WTC11 (cell line): ENCODE measurements around the gene SLC39A3. TPM values are rescaled to one million over a fixed set of nuclear protein-coding genes. Genes with fewer than 3 reads are reported as not detected.

Experiments
- ATAC-seq: fragments of 200-7000 bp; cut with Tn5 transposase; 2 replicates; pipeline ENCODE4 v1.10.0; 2021; ENCODE audit warnings: mild to moderate bottlenecking, moderate library complexity
- CTCF ChIA-PET: fragments of 300-600 bp; sonication (Branson Sonifier 250); formaldehyde crosslinking; loops from one replicate; lab custom pipeline; 2021; ENCODE audit warnings: antibody characterized with exemption; lab: Charles Lee
- POLR2A ChIA-PET: fragments of 350-600 bp; sonication (Branson Sonifier 250); formaldehyde crosslinking; loops from one replicate; lab custom pipeline; 2021; ENCODE audit warnings: antibody characterized with exemption; lab: Charles Lee
- DNase-seq: peaks from one replicate; pipeline ENCODE4 v3.0.0; 2021; ENCODE audit warnings: low spot score
- H3K27ac Mint-ChIP-seq: 2 replicates; pipeline ENCODE4 v1.8.0; 2021; ENCODE audit warnings: mixed read lengths
- H3K27me3 Mint-ChIP-seq: 2 replicates; pipeline ENCODE4 v1.8.0; 2021; ENCODE audit warnings: low read depth, mild to moderate bottlenecking, moderate library complexity, mixed read lengths
- H3K36me3 Mint-ChIP-seq: 2 replicates; pipeline ENCODE4 v1.8.0; 2021; ENCODE audit warnings: mixed read lengths
- H3K4me1 Mint-ChIP-seq: 2 replicates; pipeline ENCODE4 v1.8.0; 2022; ENCODE audit warnings: mixed read lengths
- H3K4me3 Mint-ChIP-seq: 2 replicates; pipeline ENCODE4 v1.8.0; 2021; ENCODE audit warnings: mild to moderate bottlenecking, moderate library complexity, mixed read lengths
- H3K9me3 Mint-ChIP-seq: 2 replicates; pipeline ENCODE4 v1.8.0; 2021; ENCODE audit warnings: mixed read lengths
- E2F4 ChIP-seq: sonication (generic); formaldehyde crosslinking; IDR thresholded peaks from 2 replicates; pipeline ENCODE4 v1.8.1; 2022; ENCODE audit warnings: low read depth, mild to moderate bottlenecking, moderate library complexity, missing genetic modification reagents, borderline replicate concordance
- E2F5 ChIP-seq: sonication (generic); formaldehyde crosslinking; IDR thresholded peaks from 2 replicates; pipeline ENCODE4 v1.8.1; 2022; ENCODE audit warnings: mild to moderate bottlenecking, moderate library complexity, missing genetic modification reagents
- ELF4 ChIP-seq: sonication (generic); formaldehyde crosslinking; IDR thresholded peaks from 2 replicates; pipeline ENCODE4 v1.8.1; 2022; ENCODE audit warnings: low read depth, mild to moderate bottlenecking, moderate library complexity, missing genetic modification reagents
- GABPB1 ChIP-seq: sonication (generic); formaldehyde crosslinking; IDR thresholded peaks from 2 replicates; pipeline ENCODE4 v1.8.1; 2023; ENCODE audit warnings: mild to moderate bottlenecking, missing genetic modification reagents
- JUN ChIP-seq: sonication (generic); formaldehyde crosslinking; IDR thresholded peaks from 2 replicates; pipeline ENCODE4 v1.8.0; 2023; ENCODE audit warnings: mild to moderate bottlenecking, missing genetic modification reagents
- NR2C2 ChIP-seq: sonication (generic); formaldehyde crosslinking; IDR thresholded peaks from 2 replicates; pipeline ENCODE4 v1.8.0; 2022; ENCODE audit warnings: mild to moderate bottlenecking, missing genetic modification reagents
- NR3C1 ChIP-seq: sonication (generic); formaldehyde crosslinking; conservative IDR thresholded peaks from 2 replicates; pipeline ENCODE4 v1.8.1; 2023; ENCODE audit warnings: low read depth, mild to moderate bottlenecking, missing genetic modification reagents
- PRDM15 ChIP-seq: sonication (generic); formaldehyde crosslinking; IDR thresholded peaks from 2 replicates; pipeline ENCODE4 v1.8.0; 2022; ENCODE audit warnings: missing genetic modification reagents
- SOX15 ChIP-seq: fragments of 250-450 bp; sonication (Bioruptor Pico); IDR thresholded peaks from 2 replicates; pipeline ENCODE4 v1.9.0; 2021; ENCODE audit warnings: mild to moderate bottlenecking
- USF1 ChIP-seq: sonication (generic); formaldehyde crosslinking; IDR thresholded peaks from 2 replicates; pipeline ENCODE4 v1.8.0; 2022; ENCODE audit warnings: mild to moderate bottlenecking, missing genetic modification reagents
- ZNF121 ChIP-seq: sonication (generic); formaldehyde crosslinking; IDR thresholded peaks from 2 replicates; pipeline ENCODE4 v1.8.0; 2023; ENCODE audit warnings: missing genetic modification reagents
- ZNF281 ChIP-seq: sonication (generic); formaldehyde crosslinking; IDR thresholded peaks from 2 replicates; pipeline ENCODE4 v1.8.0; 2023; ENCODE audit warnings: mild to moderate bottlenecking, missing genetic modification reagents
- ZNF423 ChIP-seq: fragments of 250-450 bp; sonication (Bioruptor Pico); IDR thresholded peaks from 2 replicates; pipeline ENCODE4 v2.1.2; 2022; ENCODE audit warnings: mild to moderate bottlenecking, moderate library complexity
- total RNA-seq: library from RNA; stranded (reverse); gene quantifications from 3 replicates; pipeline ENCODE4 v1.2.3, GENCODE V29; 2021
- TF ChIP-seq, protein P1 (sequence below): fragments of 200-600 bp; IDR thresholded peaks from 2 replicates; pipeline ENCODE4 v1.8.0; 2022; ENCODE audit warnings: antibody characterized with exemption

The SLC39A3 gene
- total RNA-seq, 1 experiment from 2014 or later, result 38.0 TPM

GRCh38 chr19:2743099-2743498 is 3.3 kb upstream of the SLC39A3 start:
- DNase-seq, result no peak
- peaks cover 3% of the 10 kb centered on the region; the same call in 1 of the 2 replicates for H3K36me3 Mint-ChIP-seq
- H3K4me1 Mint-ChIP-seq, result peaks cover 4% of the 10 kb centered on the region
- no peak for ATAC-seq
- H3K9me3 Mint-ChIP-seq, result no peaks in the 10 kb centered on the region
- H3K27me3 Mint-ChIP-seq, result peaks cover 18% of the 10 kb centered on the region
- TF ChIP-seq, protein P1, sequence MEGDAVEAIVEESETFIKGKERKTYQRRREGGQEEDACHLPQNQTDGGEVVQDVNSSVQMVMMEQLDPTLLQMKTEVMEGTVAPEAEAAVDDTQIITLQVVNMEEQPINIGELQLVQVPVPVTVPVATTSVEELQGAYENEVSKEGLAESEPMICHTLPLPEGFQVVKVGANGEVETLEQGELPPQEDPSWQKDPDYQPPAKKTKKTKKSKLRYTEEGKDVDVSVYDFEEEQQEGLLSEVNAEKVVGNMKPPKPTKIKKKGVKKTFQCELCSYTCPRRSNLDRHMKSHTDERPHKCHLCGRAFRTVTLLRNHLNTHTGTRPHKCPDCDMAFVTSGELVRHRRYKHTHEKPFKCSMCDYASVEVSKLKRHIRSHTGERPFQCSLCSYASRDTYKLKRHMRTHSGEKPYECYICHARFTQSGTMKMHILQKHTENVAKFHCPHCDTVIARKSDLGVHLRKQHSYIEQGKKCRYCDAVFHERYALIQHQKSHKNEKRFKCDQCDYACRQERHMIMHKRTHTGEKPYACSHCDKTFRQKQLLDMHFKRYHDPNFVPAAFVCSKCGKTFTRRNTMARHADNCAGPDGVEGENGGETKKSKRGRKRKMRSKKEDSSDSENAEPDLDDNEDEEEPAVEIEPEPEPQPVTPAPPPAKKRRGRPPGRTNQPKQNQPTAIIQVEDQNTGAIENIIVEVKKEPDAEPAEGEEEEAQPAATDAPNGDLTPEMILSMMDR, result no peak
- TF ChIP-seq PRDM15 (CRISPR knock-in tag) (no peak), ZNF423 (CRISPR knock-in tag) (no peak), E2F5 (CRISPR knock-in tag) (no peak)
- POLR2A ChIA-PET, result no interaction called here
- CTCF ChIA-PET, result interaction anchor here (2.0 kb wide), 1 partner anchor 95 kb away, joined by 5 read pairs; no protein-coding TSS in a partner anchor
- H3K4me3 Mint-ChIP-seq, result no peak overlapping the region
- no peak overlapping the region for H3K27ac Mint-ChIP-seq

DNA sequence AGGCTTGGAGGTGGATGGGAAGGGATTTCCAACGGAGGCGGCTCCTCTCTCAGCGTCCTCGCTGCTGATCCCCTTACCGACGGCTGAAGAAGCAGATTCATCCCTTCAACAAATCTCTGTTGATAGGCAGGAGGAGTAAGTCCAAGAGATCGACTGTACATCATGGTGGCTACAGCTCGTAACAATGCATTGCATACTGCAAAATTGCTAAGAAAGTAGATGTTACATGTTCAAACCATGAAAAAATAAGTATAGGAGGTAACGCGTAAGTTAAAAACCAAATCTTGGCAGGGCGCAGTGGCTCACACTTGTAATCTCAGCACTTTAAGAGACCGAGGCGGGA is 468 bp upstream of the SLC39A3 start:
- CTCF ChIA-PET, result interaction anchor here (1.1 to 2.6 kb wide), 3 partner anchors 23 to 127 kb away, joined by 3 to 16 read pairs (median 3); no protein-coding TSS in a partner anchor
- H3K36me3 Mint-ChIP-seq, result peaks cover 26% of the 10 kb centered on the region
- peaks cover 10% of the 10 kb centered on the region; the same call in 1 of the 2 replicates for H3K9me3 Mint-ChIP-seq
- H3K27ac Mint-ChIP-seq, result no peak overlapping the region; the same call in 1 of the 2 replicates
- peak overlapping the region; percentile 84 for H3K4me3 Mint-ChIP-seq
- TF ChIP-seq ZNF121 (CRISPR knock-in tag) (0 out of 2 replicates have a peak, but pooled peaks have one; percentile 23), JUN (CRISPR knock-in tag) (no peak), NR3C1 (peak; percentile 1; the same call in 1 of the 2 replicates)
- TF ChIP-seq, protein P1, result no peak
- peaks cover 16% of the 10 kb centered on the region for H3K27me3 Mint-ChIP-seq
- DNase-seq (no peak), ATAC-seq (no peak)
- H3K4me1 Mint-ChIP-seq, result peaks cover 4% of the 10 kb centered on the region
- POLR2A ChIA-PET, result no interaction called here

DNA sequence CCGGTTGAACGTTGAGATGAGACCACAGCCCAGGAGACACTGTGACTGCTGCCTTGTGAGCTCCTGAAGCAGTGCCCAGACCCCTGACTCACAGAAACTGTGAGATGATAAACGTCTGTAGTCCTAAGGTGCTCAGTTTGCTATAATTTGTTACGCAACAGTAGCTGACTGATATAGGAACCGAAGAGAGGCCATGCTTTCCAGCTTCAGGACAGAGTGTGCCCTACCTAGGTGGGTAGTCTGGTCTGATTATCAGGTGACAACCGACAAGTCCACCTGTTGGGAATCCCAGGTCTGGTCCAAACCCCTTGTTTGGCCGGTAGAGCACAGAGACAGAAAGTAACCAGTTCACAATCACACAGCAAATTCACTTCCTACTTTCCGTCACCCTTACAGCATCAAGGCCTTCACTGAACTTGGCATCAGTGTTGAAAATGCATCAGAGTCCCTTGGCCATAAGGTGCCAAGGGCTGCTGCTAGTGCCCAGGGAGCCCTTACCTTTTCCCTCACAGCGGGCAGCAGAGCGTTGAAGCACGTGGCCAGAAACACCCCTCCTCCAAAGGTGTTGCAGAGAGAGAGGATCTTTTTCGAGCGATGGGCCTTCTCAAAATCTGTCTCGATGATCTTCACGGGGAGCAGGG is 3.1 kb downstream of the SLC39A3 start:
- peaks cover 5% of the 10 kb centered on the region for H3K27me3 Mint-ChIP-seq
- H3K4me1 Mint-ChIP-seq, result peaks cover 4% of the 10 kb centered on the region
- ChIA-PET CTCF (interaction anchor here (1.5 kb wide), 1 partner anchor 88 kb away, joined by 3 read pairs; no protein-coding TSS in a partner anchor), POLR2A (no interaction called here)
- ATAC-seq, result no peak
- H3K4me3 Mint-ChIP-seq, result no peak overlapping the region
- H3K36me3 Mint-ChIP-seq, result peaks cover 35% of the 10 kb centered on the region
- no peak for DNase-seq
- H3K9me3 Mint-ChIP-seq, result peaks cover 10% of the 10 kb centered on the region; the same call in 1 of the 2 replicates
- H3K27ac Mint-ChIP-seq, result no peak overlapping the region
- TF ChIP-seq E2F4 (no peak), ZNF281 (no peak), NR2C2 (no peak), ELF4 (no peak), SOX15 (no peak), ZNF423 (CRISPR knock-in tag) (no peak), USF1 (no peak), GABPB1 (CRISPR knock-in tag) (no peak), E2F5 (CRISPR knock-in tag) (no peak)
